Naive thymus-derived CD8-positive, alpha-beta T cell (primary cell): Measurements from ENCODE around the gene DCAF11. TPM values are rescaled to one million over a fixed set of nuclear protein-coding genes. Genes with fewer than 3 reads are reported as not detected.

Experiments used
- ATAC-seq, 2 donors: fragments of 150-1000 bp; cut with Tn5 transposase in 1 of 2; sonication (Bioruptor Pico), chemical (Tn5 transposase) in 1 of 2; 1 replicate in 1 of 2; 2 replicates in 1 of 2; pipeline ENCODE4 v1.10.0; 2021; ENCODE audit warnings: mild to moderate bottlenecking in 2 of 2, moderate library complexity in 2 of 2
- POLR2A ChIA-PET: fragments of 350-600 bp; sonication (Branson Sonifier 250); formaldehyde crosslinking; loops from one replicate; lab custom pipeline; 2021; ENCODE audit warnings: antibody characterized with exemption; lab: Charles Lee
- DNase-seq, 10 donors: peaks; one replicate each; pipeline versions ENCODE4 v3.0.0 to v3.0.0-alpha.2; 2020 to 2022
- H3K27ac Mint-ChIP-seq, 10 donors: one replicate each; pipeline ENCODE4 v1.8.0; 2020 to 2022; ENCODE audit warnings: mild to moderate bottlenecking in 10 of 10, mixed read lengths in 10 of 10, moderate library complexity in 4 of 10, inconsistent platforms in 1 of 10
- H3K27me3 Mint-ChIP-seq, 5 donors: one replicate each; pipeline ENCODE4 v1.8.0; 2021 to 2022; ENCODE audit warnings: mixed read lengths in 5 of 5
- H3K36me3 Mint-ChIP-seq, 3 donors: one replicate each; pipeline ENCODE4 v1.8.0; 2020 to 2022; ENCODE audit warnings: mixed read lengths in 3 of 3, mild to moderate bottlenecking in 2 of 3, inconsistent platforms in 1 of 3
- H3K4me1 Mint-ChIP-seq, 4 donors: one replicate each; pipeline ENCODE4 v1.8.0; 2021 to 2022; ENCODE audit warnings: mixed read lengths in 4 of 4
- H3K4me3 Mint-ChIP-seq, 10 donors: one replicate each; pipeline ENCODE4 v1.8.0; 2020 to 2022; ENCODE audit warnings: mild to moderate bottlenecking in 10 of 10, mixed read lengths in 10 of 10, moderate library complexity in 6 of 10, inconsistent platforms in 1 of 10
- H3K9me3 Mint-ChIP-seq, 9 donors: one replicate each; pipeline ENCODE4 v1.8.0; 2020 to 2022; ENCODE audit warnings: mixed read lengths in 9 of 9, mild to moderate bottlenecking in 3 of 9, inconsistent platforms in 1 of 9, moderate library complexity in 1 of 9
- polyA plus RNA-seq, 3 donors: library from polyadenylated mRNA; unstranded; fragments of 300-500 nt; fragmentation: Illumina TruSeq; gene quantifications; one replicate each; pipeline ENCODE4 v1.2.3, GENCODE V29; 2021
- total RNA-seq, 8 experiments: library from RNA in 2 of 8; stranded (reverse) in 2 of 8; gene quantifications; one replicate each; pipeline ENCODE4 v1.2.3 and lab custom pipeline; 2021 to 2026

DCAF11 gene
- total and polyA plus RNA-seq, 5 experiments from 2014 or later, result 68.0 to 83.8 (median 74.1) TPM

- Mint-ChIP-seq H3K4me1 (peaks cover 11 to 31% (median 13%) of the 10 kb centered on the region in 4 donors), H3K27ac (peak overlapping the region in 4 of 10 donors; percentile 12 to 62 (median 38)), H3K4me3 (no peak overlapping the region), H3K36me3 (peaks cover 0 to 27% (median 1%) of the 10 kb centered on the region in 3 donors), H3K27me3 (no peaks in the 10 kb centered on the region), H3K9me3 (no peaks in the 10 kb centered on the region)
- ATAC-seq (no peak), DNase-seq (no peak)
- POLR2A ChIA-PET, result interaction anchor here (1.5 to 1.7 kb wide), 2 partner anchors 8 to 13 kb away, joined by 4 to 23 read pairs; partner anchors contain the start of genes DCAF11, NRL and PSME1
Observed at GRCh38 chr14:24127673-24128072, 13.1 kb downstream of the DCAF11 start.

GRCh38 chr14:24129410-24129998, 14.9 kb downstream of the DCAF11 start:
- H3K27ac Mint-ChIP-seq, result no peak overlapping the region
- H3K4me1 Mint-ChIP-seq, result peaks cover 13 to 27% (median 21%) of the 10 kb centered on the region in 4 donors

GRCh38 chr14:24130380-24130716, 15.8 kb downstream of the DCAF11 start, which contains the start of gene FITM1:
Gene FITM1 (plus strand): TSS chr14:24130659. CDS start chr14:24131564, 905 bp downstream.
- H3K9me3 Mint-ChIP-seq, result no peaks in the 10 kb centered on the region
- ATAC-seq (no peak), DNase-seq (no peak)
- peaks cover 17 to 31% (median 25%) of the 10 kb centered on the region in 4 donors for H3K4me1 Mint-ChIP-seq
- peaks cover 0 to 5% (median 0%) of the 10 kb centered on the region in 3 donors for H3K36me3 Mint-ChIP-seq
- H3K4me3 Mint-ChIP-seq, result peak within 1 kb of the TSS in 3 of 10 donors; percentile 45 to 63 (median 53)
- H3K27ac Mint-ChIP-seq, result peak within 1 kb of the TSS in 8 of 10 donors; percentile 43 to 84 (median 64)
- POLR2A ChIA-PET, result interaction anchor here (1.0 to 9.5 kb wide), 2 partner anchors 11 to 14 kb away, joined by 3 to 177 read pairs; partner anchors contain the start of genes DCAF11 and NRL
- H3K27me3 Mint-ChIP-seq, result no peaks in the 10 kb centered on the region

More at GRCh38 chr14:24129410-24129998, 14.9 kb downstream of the DCAF11 start:
- DNase-seq (peak in 1 of 10 donors; percentile 27), ATAC-seq (no peak)
- H3K4me3 Mint-ChIP-seq, result no peak overlapping the region
- no peaks in the 10 kb centered on the region for H3K9me3 Mint-ChIP-seq
- POLR2A ChIA-PET, result interaction anchor here (0.7 to 1.4 kb wide), 4 partner anchors 10 to 83 kb away, joined by 3 to 6 read pairs (median 3); no protein-coding TSS in a partner anchor
- H3K27me3 Mint-ChIP-seq, result no peaks in the 10 kb centered on the region
- H3K36me3 Mint-ChIP-seq, result peaks cover 0 to 9% (median 0%) of the 10 kb centered on the region in 3 donors

- ATAC-seq (no peak), DNase-seq (no peak)
- no peaks in the 10 kb centered on the region for H3K27me3 Mint-ChIP-seq
- H3K4me1 Mint-ChIP-seq, result peaks cover 19 to 34% (median 29%) of the 10 kb centered on the region in 4 donors
- POLR2A ChIA-PET, result interaction anchor here (1.3 to 9.5 kb wide), 2 partner anchors 14 to 21 kb away, joined by 4 to 177 read pairs; partner anchors contain the start of genes DCAF11 and NRL
- no peaks in the 10 kb centered on the region for H3K9me3 Mint-ChIP-seq
- peak overlapping the region in 3 of 10 donors; percentile 45 to 63 (median 53) for H3K4me3 Mint-ChIP-seq
- H3K27ac Mint-ChIP-seq, result peak overlapping the region in 8 of 10 donors; percentile 43 to 84 (median 64)
- H3K36me3 Mint-ChIP-seq, result peaks cover 0 to 2% (median 0%) of the 10 kb centered on the region in 3 donors
Observed at GRCh38 chr14:24130717-24131548, 16.4 kb downstream of the DCAF11 start.

- POLR2A ChIA-PET, result interaction anchor here (1.1 to 9.5 kb wide), 5 partner anchors 10 to 25 kb away, joined by 3 to 177 read pairs (median 7); partner anchors contain the start of genes DCAF11, EMC9, NRL and PSME2
- H3K4me1 Mint-ChIP-seq, result peaks cover 19 to 36% (median 31%) of the 10 kb centered on the region in 4 donors
- no peaks in the 10 kb centered on the region for H3K9me3 Mint-ChIP-seq
- peaks cover 0 to 2% (median 0%) of the 10 kb centered on the region in 3 donors for H3K36me3 Mint-ChIP-seq
- no peak for ATAC-seq
- no peaks in the 10 kb centered on the region for H3K27me3 Mint-ChIP-seq
- DNase-seq, result peak in 1 of 10 donors; percentile 27
- peak overlapping the region in 3 of 10 donors; percentile 39 to 85 (median 73) for H3K4me3 Mint-ChIP-seq
- H3K27ac Mint-ChIP-seq, result peak overlapping the region in 7 of 10 donors; percentile 68 to 96 (median 93)
Observed at GRCh38 chr14:24131549-24131966, 17.0 kb downstream of the DCAF11 start.

- POLR2A ChIA-PET, result interaction anchor here (1.1 to 9.5 kb wide), 5 partner anchors 9 to 24 kb away, joined by 3 to 177 read pairs (median 7); partner anchors contain the start of genes DCAF11, EMC9, NRL and PSME2
- H3K9me3 Mint-ChIP-seq, result no peaks in the 10 kb centered on the region
- H3K4me1 Mint-ChIP-seq, result peaks cover 24 to 42% (median 37%) of the 10 kb centered on the region in 4 donors
- H3K27me3 Mint-ChIP-seq, result no peaks in the 10 kb centered on the region
- peaks cover 0 to 3% (median 0%) of the 10 kb centered on the region in 3 donors for H3K36me3 Mint-ChIP-seq
- DNase-seq, result peak in 5 of 10 donors; percentile 32 to 47 (median 37)
- peak overlapping the region; percentile 74 to 96 (median 93) for H3K27ac Mint-ChIP-seq
- peak; percentile 10 to 16 for ATAC-seq
- H3K4me3 Mint-ChIP-seq, result peak overlapping the region; percentile 21 to 85 (median 71)
Observed at GRCh38 chr14:24132061-24132685, 17.6 kb downstream of the DCAF11 start.

GRCh38 chr14:24132976-24133375, 18.4 kb downstream of the DCAF11 start:
- Mint-ChIP-seq H3K4me3 (peak overlapping the region in 8 of 10 donors; percentile 21 to 85 (median 65)), H3K9me3 (no peaks in the 10 kb centered on the region), H3K4me1 (peaks cover 25 to 47% (median 44%) of the 10 kb centered on the region in 4 donors), H3K27ac (peak overlapping the region; percentile 74 to 96 (median 93)), H3K27me3 (no peaks in the 10 kb centered on the region), H3K36me3 (peaks cover 0 to 4% (median under 1%) of the 10 kb centered on the region in 3 donors)
- ATAC-seq, result no peak
- POLR2A ChIA-PET, result interaction anchor here (1.0 to 9.5 kb wide), 7 partner anchors 8 to 63 kb away, joined by 3 to 177 read pairs (median 4); partner anchors contain the start of genes DCAF11, EMC9, NRL and PSME2
- DNase-seq, result no peak

- ATAC-seq (no peak), DNase-seq (no peak)
- Mint-ChIP-seq H3K4me1 (peaks cover 28 to 54% (median 50%) of the 10 kb centered on the region in 4 donors), H3K27me3 (no peaks in the 10 kb centered on the region), H3K27ac (peak overlapping the region in 1 of 10 donors; percentile 18), H3K4me3 (peak overlapping the region in 1 of 10 donors; percentile 22), H3K36me3 (peaks cover 0 to 11% (median 5%) of the 10 kb centered on the region in 3 donors), H3K9me3 (no peaks in the 10 kb centered on the region)
- POLR2A ChIA-PET, result interaction anchor here (0.7 to 9.5 kb wide), 9 partner anchors 13 to 1205 kb away, joined by 3 to 177 read pairs (median 4); partner anchors contain the start of genes DCAF11, NRL, PRMT5 and PSME2
Observed at GRCh38 chr14:24133735-24134134, 19.2 kb downstream of the DCAF11 start.

GRCh38 chr14:24135584-24135833, 20.9 kb downstream of the DCAF11 start:
- Mint-ChIP-seq H3K4me3 (peak overlapping the region; percentile 87 to 98 (median 93)), H3K4me1 (peaks cover 33 to 68% (median 63%) of the 10 kb centered on the region in 4 donors), H3K9me3 (no peaks in the 10 kb centered on the region), H3K27ac (peak overlapping the region; percentile 86 to 96 (median 94)), H3K36me3 (peaks cover 0 to 19% (median 8%) of the 10 kb centered on the region in 3 donors), H3K27me3 (no peaks in the 10 kb centered on the region)
- ATAC-seq, result peak in 1 of 2 donors; percentile 4
- DNase-seq, result no peak
- POLR2A ChIA-PET, result interaction anchor here (0.7 to 9.5 kb wide), 18 partner anchors 8 to 295 kb away, joined by 3 to 177 read pairs (median 4); partner anchors contain the start of genes CHMP4A, DCAF11, GMPR2 and IRF9

GRCh38 chr14:24135834-24136683, 21.5 kb downstream of the DCAF11 start, which contains the start of gene PSME1:
Gene PSME1 (plus strand): TSS chr14:24136194. CDS start chr14:24136263, 69 bp downstream.
- H3K27me3 Mint-ChIP-seq, result no peaks in the 10 kb centered on the region
- H3K36me3 Mint-ChIP-seq, result peaks cover 0 to 19% (median 8%) of the 10 kb centered on the region in 3 donors
- DNase-seq (peak; percentile 88 to 96 (median 94)), ATAC-seq (peak; percentile 88 to 94)
- no peaks in the 10 kb centered on the region for H3K9me3 Mint-ChIP-seq
- H3K4me1 Mint-ChIP-seq, result peaks cover 34 to 68% (median 66%) of the 10 kb centered on the region in 4 donors
- peak within 1 kb of the TSS; percentile 86 to 97 (median 94) for H3K27ac Mint-ChIP-seq
- peak within 1 kb of the TSS; percentile 87 to 98 (median 93) for H3K4me3 Mint-ChIP-seq
- POLR2A ChIA-PET, result interaction anchor here (0.7 to 9.5 kb wide), 21 partner anchors 8 to 295 kb away, joined by 3 to 177 read pairs (median 4); partner anchors contain the start of genes CHMP4A, DCAF11, GMPR2 and IRF9
